Transverse colon (tissue), 4 donors: ENCODE measurements around the gene TMEM174. TPM values are rescaled to one million over a fixed set of nuclear protein-coding genes. Genes with fewer than 3 reads are reported as not detected.
"Not testable (repeated sequence)": the region's sequence is repeated elsewhere in the genome, so short reads cannot be mapped to it uniquely, and the experiment has no call there.

ENCODE experiments used
- DNase-seq: peaks from one replicate; pipeline ENCODE4 v3.0.0-alpha.2; 2019
- H3K27ac ChIP-seq, 4 donors: fragments of 200-600 bp; sonication (generic); 2 replicates each; pipeline ENCODE4 v1.5.1; 2016 to 2018; ENCODE audit warnings: inconsistent platforms in 4 of 4
- H3K27me3 ChIP-seq: fragments of 200-600 bp; sonication (generic); 2 replicates; pipeline ENCODE4 v1.5.1; 2017; ENCODE audit warnings: inconsistent platforms
- H3K36me3 ChIP-seq, 4 donors: fragments of 200-600 bp; sonication (generic); 2 replicates each; pipeline ENCODE4 v1.5.1; 2017 to 2019; ENCODE audit warnings: inconsistent platforms in 4 of 4
- H3K4me1 ChIP-seq, 4 donors: fragments of 200-600 bp; sonication (generic); 2 replicates each; pipeline ENCODE4 v1.5.1; 2017 to 2020; ENCODE audit warnings: inconsistent platforms in 4 of 4
- H3K4me3 ChIP-seq, 4 donors: fragments of 200-600 bp; sonication (generic); 1 replicate in 1 of 4; 2 replicates in 3 of 4; pipeline versions ENCODE4 v1.5.1 to v1.6.1; 2017 to 2019; ENCODE audit warnings: inconsistent platforms in 4 of 4
- H3K9me3 ChIP-seq, 2 donors: fragments of 200-600 bp; sonication (generic); 2 replicates each; pipeline ENCODE4 v1.5.1; 2017 to 2019; ENCODE audit warnings: inconsistent platforms in 2 of 2
- CTCF ChIP-seq, 5 experiments: fragments of 200-600 bp in 3 of 5; fragments of 450-650 bp in 2 of 5; sonication (generic) in 3 of 5; IDR thresholded peaks; 1 replicate in 2 of 5; 2 replicates in 3 of 5; pipeline ENCODE4 v1.5.1; 2016 to 2017; ENCODE audit warnings: antibody characterized with exemption in 5 of 5, inconsistent platforms in 3 of 5, mild to moderate bottlenecking in 2 of 5, moderate library complexity in 1 of 5
- EP300 ChIP-seq: sonication (generic); formaldehyde crosslinking; IDR thresholded peaks from one replicate; pipeline ENCODE4 v1.6.1; 2017; ENCODE audit warnings: antibody characterized with exemption, low read depth
- POLR2A ChIP-seq: fragments of 450-650 bp; IDR thresholded peaks from one replicate; pipeline ENCODE4 v1.6.1; 2016; ENCODE audit warnings: antibody characterized with exemption, mild to moderate bottlenecking, moderate library complexity
- POLR2AphosphoS5 ChIP-seq, 3 donors: sonication (generic); formaldehyde crosslinking; IDR thresholded peaks; one replicate each; pipeline ENCODE4 v1.6.1; 2016; ENCODE audit warnings: antibody characterized with exemption in 3 of 3
- WGBS, 2 donors: methylation state at CpG; one replicate each; pipeline ENCODE4 v1.1.5; 2018; ENCODE audit warnings: low coverage in 1 of 2; 5-methylcytosine and 5-hydroxymethylcytosine counted together
- in situ Hi-C, 4 donors: fragments of 200-750 bp; cut with MboI; loops; one replicate each; pipeline versions ENCODE4 v1.15.0 to v1.15.1; 2017; ENCODE audit warnings: low sequenced_read_pairs in 3 of 4, low pct_ligation_motif_present in 1 of 4, low pct_unique_long_range_greater_than_20kb in 1 of 4
- intact Hi-C: fragments of 100-400 bp; cut with DNase I; formaldehyde crosslinking; loops from one replicate; pipeline ENCODE4 v1.15.1; 2023; ENCODE audit warnings: low total_unique reads
- total RNA-seq, 4 donors: library from RNA; depleted of rRNA; stranded (reverse); fragments of >200 nt; gene quantifications; one replicate each; pipeline ENCODE4 v1.1.0, GENCODE V29; 2016

Gene TMEM174
- total RNA-seq, 4 donors from 2014 or later = 0.64 TPM; not detected in 3

GRCh38 chr5:73218552-73219171, 45.7 kb downstream of the TMEM174 start:
- Histone ChIP-seq H3K4me3 (no peak overlapping the region), H3K4me1 (peaks cover 0 to 14% (median 10%) of the 10 kb centered on the region in 4 donors), H3K27me3 (peaks cover 98% of the 10 kb centered on the region), H3K9me3 (no peaks in the 10 kb centered on the region), H3K27ac (no peak overlapping the region), H3K36me3 (no peaks in the 10 kb centered on the region)
- WGBS, 2 donors = 38 to 64% methylated on average over 2 to 4 of the region's 4 CpGs
- TF ChIP-seq POLR2A (no peak), CTCF (IDR thresholded peaks at IDR 0.05) (peak in 3 of 5 experiments; percentile 13 to 25 (median 24))
- in situ Hi-C loops = loop anchor here in 3 of 4 donors (10.0 to 25.0 kb wide), 2 partner anchors 219 to 226 kb away; partner anchors contain the start of gene FOXD1 (in 3 of the 3)
- intact Hi-C loops = loop anchor here (5.0 kb wide), 1 partner anchor 234 kb away; no protein-coding TSS in a partner anchor
- DNase-seq = no peak

- peaks cover 98% of the 10 kb centered on the region for H3K27me3 ChIP-seq
- 69 to 80% methylated on average over 2 to 3 of the region's 3 CpGs for WGBS, 2 donors
Observed at GRCh38 chr5:73219336-73219735, 46.3 kb downstream of the TMEM174 start.

GRCh38 chr5:73221161-73221560, 48.2 kb downstream of the TMEM174 start:
- in situ Hi-C loops = loop anchor here in 2 of 4 donors (25.0 kb wide), 1 partner anchor 216 kb away; the partner anchor contains the start of gene FOXD1 (in 2 of the 2)

More at GRCh38 chr5:73219336-73219735, 46.3 kb downstream of the TMEM174 start:
- intact Hi-C loops = loop anchor here (5.0 kb wide), 1 partner anchor 233 kb away; no protein-coding TSS in a partner anchor
- H3K4me1 ChIP-seq = peaks cover 0 to 14% (median 10%) of the 10 kb centered on the region in 4 donors
- not testable (repeated sequence) for DNase-seq, H3K36me3 ChIP-seq, H3K27ac ChIP-seq, H3K4me3 ChIP-seq, H3K9me3 ChIP-seq
- in situ Hi-C loops = loop anchor here in 3 of 4 donors (10.0 to 25.0 kb wide), 2 partner anchors 218 to 225 kb away; partner anchors contain the start of gene FOXD1 (in 3 of the 3)

GRCh38 chr5:73221726-73222125, 48.7 kb downstream of the TMEM174 start:
- intact Hi-C loops (loop anchor here (1.0 kb wide), 1 partner anchor 79 kb away; no protein-coding TSS in a partner anchor), in situ Hi-C loops (loop anchor here in 2 of 4 donors (25.0 kb wide), 1 partner anchor 216 kb away; the partner anchor contains the start of gene FOXD1 (in 2 of the 2))
- Histone ChIP-seq H3K27ac (no peak overlapping the region), H3K4me1 (no peaks in the 10 kb centered on the region), H3K9me3 (no peaks in the 10 kb centered on the region), H3K27me3 (peaks cover 99% of the 10 kb centered on the region), H3K36me3 (no peaks in the 10 kb centered on the region), H3K4me3 (no peak overlapping the region)
- DNase-seq = no peak
- TF ChIP-seq POLR2AphosphoS5 (IDR thresholded peaks at IDR 0.05) (no peak), POLR2A (no peak), CTCF (IDR thresholded peaks at IDR 0.05) (no peak), EP300 (no peak)

More at GRCh38 chr5:73221161-73221560, 48.2 kb downstream of the TMEM174 start:
- H3K4me3 ChIP-seq = no peak overlapping the region
- intact Hi-C loops = loop anchor here (1.0 kb wide), 1 partner anchor 79 kb away; no protein-coding TSS in a partner anchor
- peaks cover 0 to 6% (median 2%) of the 10 kb centered on the region in 4 donors for H3K4me1 ChIP-seq
- WGBS, 2 donors = 61 to 70% methylated on average over 1 of the region's 1 CpG
- no peak overlapping the region for H3K27ac ChIP-seq
- DNase-seq = no peak
- no peaks in the 10 kb centered on the region for H3K36me3 ChIP-seq
- no peaks in the 10 kb centered on the region for H3K9me3 ChIP-seq
- peaks cover 99% of the 10 kb centered on the region for H3K27me3 ChIP-seq
- TF ChIP-seq EP300 (no peak), POLR2A (no peak), CTCF (IDR thresholded peaks at IDR 0.05) (no peak), POLR2AphosphoS5 (IDR thresholded peaks at IDR 0.05) (no peak)
